Measurements from ENCODE around the gene JTB. TPM values are rescaled to one million over a fixed set of nuclear protein-coding genes. Genes with fewer than 3 reads are reported as not detected.
"Not testable (repeated sequence)": the region's sequence is repeated elsewhere in the genome, so short reads cannot be mapped to it uniquely, and the experiment has no call there.

The JTB gene
- polyA plus RNA-seq, 2 of the 4 experiments (the other 2 are of a cell fraction): 106 to 162 TPM

DNA sequence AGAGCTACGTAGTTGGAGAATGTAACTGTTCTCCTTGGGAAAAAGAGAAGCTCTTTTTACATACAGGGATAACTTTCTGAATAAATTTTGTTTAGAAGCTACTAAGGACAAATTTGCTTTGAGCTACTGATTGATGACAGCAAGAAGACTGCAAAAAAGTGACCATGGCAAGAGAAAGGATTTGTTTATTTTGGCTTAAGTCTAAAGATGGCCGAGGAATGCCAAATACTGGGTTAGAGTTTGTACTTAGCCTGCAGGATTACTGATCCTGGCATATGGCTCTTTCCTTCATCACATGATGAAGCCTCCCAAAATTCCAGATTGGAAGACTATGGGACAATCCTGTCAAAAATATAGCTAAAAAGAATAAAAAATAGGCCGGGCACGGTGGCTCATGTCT lies 41.8 kb upstream of the JTB start:
- Histone ChIP-seq H3K4me1 (no peaks in the 10 kb centered on the region), H3K4me3 (no peak overlapping the region), H3K9me3 (no peaks in the 10 kb centered on the region), H3K4me2 (no peak overlapping the region), H3K27ac (no peak overlapping the region)
- no peak for FAIRE-seq
- POLR2A ChIA-PET: interaction anchor here (0.7 kb wide), 1 partner anchor 29 kb away, joined by 3 read pairs; no protein-coding TSS in a partner anchor
- TF ChIP-seq TP53 (CRISPR knock-in tag; IDR thresholded peaks at IDR 0.05): no peak
- no peak for TF ChIP-seq CHD2 (IDR thresholded peaks at IDR 0.05; ENCODE audit: low read length, partially characterized antibody)
- DNase-seq (ENCODE audit: low read depth in 1 of 2, low spot score in 1 of 2): no peak
- CTCF ChIA-PET: interaction anchor here (0.7 to 1.3 kb wide), 2 partner anchors 14 to 129 kb away, joined by 3 read pairs; no protein-coding TSS in a partner anchor
- no peak for ATAC-seq
- WGBS (ENCODE audit: missing lambda C conversion rate): 67% methylated on average over 4 of the region's 4 CpGs

DNA sequence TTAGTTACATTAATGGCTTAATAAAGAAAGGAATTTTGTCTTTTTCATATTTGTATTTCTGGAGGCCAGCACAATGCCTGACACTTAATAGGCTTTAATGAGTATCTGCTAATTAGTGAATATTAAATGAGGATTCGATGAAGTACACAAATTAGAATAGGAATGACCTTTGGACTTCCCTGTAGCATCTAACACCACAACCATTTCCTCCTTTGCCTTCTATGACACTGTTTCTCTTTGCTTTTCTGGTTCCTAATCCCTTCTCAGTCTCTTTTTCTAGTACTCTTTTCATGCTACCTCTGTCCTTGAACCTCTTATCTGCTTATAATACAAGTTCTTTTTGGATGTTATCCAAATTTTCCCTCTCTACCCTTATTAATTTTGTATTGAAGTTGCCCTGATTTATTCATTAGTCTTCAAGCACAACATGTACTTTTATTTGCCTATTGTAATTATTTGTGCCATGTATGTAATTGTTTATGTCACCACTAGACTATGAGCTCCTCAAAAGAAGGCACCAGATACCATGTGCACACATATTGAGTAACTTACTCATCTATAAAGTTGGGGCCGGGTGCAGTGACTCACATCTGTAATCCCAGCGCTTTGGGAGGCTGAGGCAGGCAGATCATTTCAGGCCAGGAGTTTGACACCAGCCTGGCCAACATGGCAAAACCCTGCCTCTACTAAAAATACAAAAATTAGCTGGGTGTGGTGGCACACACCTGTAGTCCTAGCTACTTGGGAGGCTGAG lies 36.9 kb upstream of the JTB start:
- no peak for FAIRE-seq
- DNase-seq (ENCODE audit: low read depth in 1 of 2, low spot score in 1 of 2): no peak
- no peak overlapping the region for H3K4me2 ChIP-seq
- WGBS (ENCODE audit: missing lambda C conversion rate): 42% methylated on average over 3 of the region's 3 CpGs
- ATAC-seq: peak in 1 of 2 experiments; percentile 44; a peak in 1 of 6 replicates
- no peaks in the 10 kb centered on the region for H3K4me1 ChIP-seq
- ChIA-PET CTCF (no interaction called here), POLR2A (no interaction called here)
- H3K9me3 ChIP-seq: no peaks in the 10 kb centered on the region
- no peak overlapping the region for H3K4me3 ChIP-seq
- TF ChIP-seq FOSL2 (IDR thresholded peaks at IDR 0.05): no peak
- peak; percentile 25; the same call in 1 of the 2 replicates for TF ChIP-seq FOSL2 (CRISPR knock-in tag; IDR thresholded peaks at IDR 0.05)
- no peak for TF ChIP-seq EP300 (IDR thresholded peaks at IDR 0.05)
- no peak overlapping the region for H3K27ac ChIP-seq

- FAIRE-seq, POLR2A ChIA-PET: not testable (repeated sequence)
Measured at GRCh38 chr1:154012543-154012942, 35.1 kb upstream of the JTB start.

DNA sequence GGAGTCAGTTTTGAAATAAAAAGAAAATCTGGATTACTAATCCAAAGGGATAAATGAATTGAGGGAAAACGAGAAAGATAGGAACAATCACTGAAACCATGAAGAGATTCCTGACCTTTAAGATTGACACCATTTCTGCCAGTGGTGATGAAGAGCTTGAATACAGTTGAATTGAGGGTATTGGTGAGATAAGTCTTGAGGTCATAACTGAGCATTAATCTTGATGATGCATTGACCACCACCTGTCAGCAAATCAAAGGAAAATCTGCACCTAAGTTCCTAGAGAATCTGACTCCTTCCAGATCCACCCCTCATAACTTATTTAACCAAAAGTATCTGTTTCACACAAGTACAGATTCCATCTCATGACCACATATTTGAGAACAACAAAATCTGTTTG lies 34.7 kb upstream of the JTB start:
- CTCF ChIA-PET: interaction anchor here (0.6 to 0.7 kb wide), 2 partner anchors 17 to 344 kb away, joined by 3 read pairs; no protein-coding TSS in a partner anchor
- POLR2A ChIA-PET: no interaction called here

More at GRCh38 chr1:154012543-154012942, 35.1 kb upstream of the JTB start:
- H3K9me3 ChIP-seq; H3K4me1 ChIP-seq; DNase-seq (ENCODE audit: low read depth in 1 of 2, low spot score in 1 of 2); ATAC-seq; H3K27ac ChIP-seq; H3K4me2 ChIP-seq; H3K4me3 ChIP-seq: not testable (repeated sequence)
- 93% methylated on average over 14 of the region's 14 CpGs for WGBS (ENCODE audit: missing lambda C conversion rate)
- CTCF ChIA-PET: interaction anchor here (0.6 to 0.7 kb wide), 2 partner anchors 16 to 344 kb away, joined by 3 read pairs; no protein-coding TSS in a partner anchor

DNA sequence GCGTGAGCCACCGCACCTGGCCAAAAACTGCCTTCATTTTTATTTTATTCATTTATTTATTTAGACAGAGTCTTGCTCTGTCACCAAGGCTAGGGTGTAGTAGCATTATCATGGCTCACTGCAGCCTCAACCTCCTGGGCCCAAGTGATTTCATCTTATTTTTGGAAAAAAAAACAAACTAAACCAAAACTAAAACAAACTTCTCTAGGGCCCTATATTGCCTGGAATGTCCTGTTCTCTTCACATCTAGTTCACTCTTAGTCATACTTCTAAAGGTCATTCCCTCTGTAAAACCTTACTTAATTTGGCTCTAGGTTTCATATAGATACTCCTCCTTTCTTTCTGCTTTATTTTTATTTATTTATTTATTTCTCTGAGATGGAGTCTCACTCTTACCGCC lies 28.7 kb upstream of the JTB start:
- Histone ChIP-seq H3K4me1 (no peaks in the 10 kb centered on the region), H3K4me3 (no peak overlapping the region), H3K9me3 (no peaks in the 10 kb centered on the region), H3K27ac (no peak overlapping the region), H3K4me2 (no peak overlapping the region)
- ChIA-PET CTCF (no interaction called here), POLR2A (no interaction called here)
- DNase-seq (ENCODE audit: low read depth in 1 of 2, low spot score in 1 of 2) (no peak), ATAC-seq (no peak), FAIRE-seq (no peak)
- TF ChIP-seq EHMT2 (IDR thresholded peaks at IDR 0.05; ENCODE audit: low read depth) (no peak), POLR2AphosphoS2 (conservative IDR thresholded peaks at IDR 0.05; ENCODE audit: low read length) (no peak), KDM1A (IDR thresholded peaks at IDR 0.05; ENCODE audit: low read depth) (no peak), CBX2 (IDR thresholded peaks at IDR 0.05; ENCODE audit: borderline replicate concordance, low read depth) (no peak), MYC (IDR thresholded peaks at IDR 0.05; ENCODE audit: borderline replicate concordance, low read length) (no peak), NFE2L2 (conservative IDR thresholded peaks at IDR 0.05; ENCODE audit: low read length) (no peak), EHF (CRISPR knock-in tag; IDR thresholded peaks at IDR 0.05) (no peak), CBX8 (IDR thresholded peaks at IDR 0.05) (no peak), ATOH8 (CRISPR knock-in tag; IDR thresholded peaks at IDR 0.05; ENCODE audit: low read depth) (no peak), FOXS1 (CRISPR knock-in tag; IDR thresholded peaks at IDR 0.05) (no peak)
- 85% methylated on average over 3 of the region's 3 CpGs for WGBS (ENCODE audit: missing lambda C conversion rate)

More for the DNA sequence above, 34.7 kb upstream of the JTB start:
- TF ChIP-seq ZC3H11A (IDR thresholded peaks at IDR 0.05) (no peak), KDM5A (IDR thresholded peaks at IDR 0.05) (no peak), FOSL2 (IDR thresholded peaks at IDR 0.05) (no peak), FOSL2 (CRISPR knock-in tag; IDR thresholded peaks at IDR 0.05) (no peak), PHF8 (IDR thresholded peaks at IDR 0.05; ENCODE audit: borderline replicate concordance, low read depth) (no peak), USF2 (IDR thresholded peaks at IDR 0.05) (no peak), MAZ (IDR thresholded peaks at IDR 0.05; ENCODE audit: borderline replicate concordance, low read depth, low read length) (no peak), NPAS2 (CRISPR knock-in tag; IDR thresholded peaks at IDR 0.05; ENCODE audit: borderline replicate concordance) (no peak)
- WGBS (ENCODE audit: missing lambda C conversion rate): 40% methylated on average over 1 of the region's 1 CpG
- Histone ChIP-seq H3K9me3 (no peaks in the 10 kb centered on the region), H3K4me3 (no peak overlapping the region), H3K27ac (no peak overlapping the region), H3K4me2 (no peak overlapping the region), H3K4me1 (no peaks in the 10 kb centered on the region)
- no peak for FAIRE-seq
- ATAC-seq: no peak
- DNase-seq (ENCODE audit: low read depth in 1 of 2, low spot score in 1 of 2): no peak
